Activated CD8-positive, alpha-beta T cell treated with anti-CD3 and anti-CD28 coated beads for 36 hours (primary cell): ENCODE data around the gene GCG. TPM values are rescaled to one million over a fixed set of nuclear protein-coding genes. Genes with fewer than 3 reads are reported as not detected.

Experiments
- ATAC-seq: fragments of 200-7000 bp; cut with Tn5 transposase; one replicate; pipeline ENCODE4 v1.10.0; 2021; ENCODE audit warnings: mild to moderate bottlenecking, moderate library complexity
- CTCF ChIA-PET: fragments of 350-600 bp; sonication (Branson Sonifier 250); formaldehyde crosslinking; loops from one replicate; lab custom pipeline; 2021; ENCODE audit warnings: antibody characterized with exemption; lab: Charles Lee
- POLR2A ChIA-PET: fragments of 350-600 bp; sonication (Branson Sonifier 250); formaldehyde crosslinking; loops from one replicate; lab custom pipeline; 2021; ENCODE audit warnings: antibody characterized with exemption; lab: Charles Lee
- DNase-seq: peaks from one replicate; pipeline ENCODE4 v3.0.0-alpha.2; 2020
- H3K27ac Mint-ChIP-seq: one replicate; pipeline ENCODE4 v1.8.0; 2021; ENCODE audit warnings: mild to moderate bottlenecking, mixed read lengths
- H3K27me3 Mint-ChIP-seq: one replicate; pipeline ENCODE4 v1.8.0; 2021; ENCODE audit warnings: mixed read lengths
- H3K36me3 Mint-ChIP-seq: one replicate; pipeline ENCODE4 v1.8.0; 2021; ENCODE audit warnings: low read depth, mixed read lengths
- H3K4me1 Mint-ChIP-seq: one replicate; pipeline ENCODE4 v1.8.0; 2021; ENCODE audit warnings: low read depth, mixed read lengths
- H3K4me3 Mint-ChIP-seq: one replicate; pipeline ENCODE4 v1.8.0; 2021; ENCODE audit warnings: mild to moderate bottlenecking, moderate library complexity, mixed read lengths
- H3K9me3 Mint-ChIP-seq: one replicate; pipeline ENCODE4 v1.8.0; 2021; ENCODE audit warnings: mixed read lengths
- CTCF ChIP-seq: fragments of 200-600 bp; IDR thresholded peaks from one replicate; pipeline ENCODE4 v1.8.0; 2022; ENCODE audit warnings: antibody characterized with exemption, mild to moderate bottlenecking
- intact Hi-C: fragments of 100-400 bp; cut with micrococcal nuclease; formaldehyde crosslinking; loops from one replicate; pipeline ENCODE4 v1.10.0; 2022
- total RNA-seq, 2 experiments: library from RNA; stranded (reverse); gene quantifications; one replicate each; pipeline ENCODE4 v1.2.3, GENCODE V29; 2021

Gene GCG
- total RNA-seq, 2 experiments from 2014 or later = not detected

GRCh38 chr2:162111958-162112850 lies 39.8 kb downstream of the GCG start:
- H3K9me3 Mint-ChIP-seq = peaks cover 6% of the 10 kb centered on the region
- TF ChIP-seq CTCF = no peak
- peaks cover 3% of the 10 kb centered on the region for H3K4me1 Mint-ChIP-seq
- DNase-seq = no peak
- H3K27me3 Mint-ChIP-seq = no peaks in the 10 kb centered on the region
- H3K4me3 Mint-ChIP-seq = no peak overlapping the region
- CTCF ChIA-PET = no interaction called here
- no peaks in the 10 kb centered on the region for H3K36me3 Mint-ChIP-seq
- H3K27ac Mint-ChIP-seq = no peak overlapping the region
- intact Hi-C loops = no loop called here
- ATAC-seq = no peak
- POLR2A ChIA-PET = interaction anchor here (1.0 kb wide), 1 partner anchor 19 kb away, joined by 3 read pairs; no protein-coding TSS in a partner anchor

GRCh38 chr2:162107361-162107901 lies 44.6 kb downstream of the GCG start:
- Mint-ChIP-seq H3K27me3 (no peaks in the 10 kb centered on the region), H3K4me3 (no peak overlapping the region), H3K4me1 (no peaks in the 10 kb centered on the region), H3K27ac (no peak overlapping the region), H3K36me3 (no peaks in the 10 kb centered on the region), H3K9me3 (no peaks in the 10 kb centered on the region)
- POLR2A ChIA-PET = no interaction called here
- CTCF ChIA-PET = no interaction called here
- ATAC-seq (no peak), DNase-seq (no peak)
- TF ChIP-seq CTCF = no peak
- intact Hi-C loops = no loop called here

- H3K4me3 Mint-ChIP-seq = no peak overlapping the region
- ChIA-PET CTCF (no interaction called here), POLR2A (interaction anchor here (0.6 kb wide), 1 partner anchor 9 kb away, joined by 3 read pairs; no protein-coding TSS in a partner anchor)
- intact Hi-C loops = no loop called here
- no peaks in the 10 kb centered on the region for H3K27me3 Mint-ChIP-seq
- no peak for TF ChIP-seq CTCF
- no peaks in the 10 kb centered on the region for H3K36me3 Mint-ChIP-seq
- H3K9me3 Mint-ChIP-seq = no peaks in the 10 kb centered on the region
- H3K27ac Mint-ChIP-seq = no peak overlapping the region
- ATAC-seq (no peak), DNase-seq (no peak)
- H3K4me1 Mint-ChIP-seq = no peaks in the 10 kb centered on the region
These were observed 45.3 kb downstream of the GCG start for GRCh38 chr2:162106746-162107145.

GRCh38 chr2:162106146-162106551 lies 45.9 kb downstream of the GCG start:
- H3K27ac Mint-ChIP-seq = no peak overlapping the region
- DNase-seq (no peak), ATAC-seq (no peak)
- H3K9me3 Mint-ChIP-seq = no peaks in the 10 kb centered on the region
- no peaks in the 10 kb centered on the region for H3K36me3 Mint-ChIP-seq
- H3K27me3 Mint-ChIP-seq = no peaks in the 10 kb centered on the region
- no peak overlapping the region for H3K4me3 Mint-ChIP-seq
- ChIA-PET POLR2A (no interaction called here), CTCF (no interaction called here)
- no peaks in the 10 kb centered on the region for H3K4me1 Mint-ChIP-seq
- TF ChIP-seq CTCF = no peak
- intact Hi-C loops = no loop called here
